Breast epithelium (tissue), 4 donors: Measurements from ENCODE around the gene TMEM9. TPM values are rescaled to one million over a fixed set of nuclear protein-coding genes. Genes with fewer than 3 reads are reported as not detected.

Experiments
- DNase-seq, 2 donors: peaks; one replicate each; pipeline ENCODE4 v3.0.0-alpha.2; 2019; ENCODE audit warnings: low spot score in 2 of 2
- H3K27ac ChIP-seq, 2 donors: fragments of 200-600 bp; sonication (generic) in 1 of 2; one replicate each; pipeline ENCODE4 v1.5.1; 2016 to 2019; ENCODE audit warnings: mild to moderate bottlenecking in 1 of 2
- H3K27me3 ChIP-seq, 2 donors: fragments of 200-600 bp; sonication (generic) in 1 of 2; one replicate each; pipeline versions ENCODE4 v1.5.1 to v1.6.0; 2017 to 2019; ENCODE audit warnings: control low read depth in 1 of 2, mild to moderate bottlenecking in 1 of 2
- H3K36me3 ChIP-seq: fragments of 200-600 bp; one replicate; pipeline ENCODE4 v1.5.1; 2019
- H3K4me1 ChIP-seq, 2 donors: fragments of 200-600 bp; sonication (generic); one replicate each; pipeline ENCODE4 v1.5.1; 2016 to 2019; ENCODE audit warnings: control low read depth in 1 of 2
- H3K4me3 ChIP-seq, 3 donors: fragments of 200-600 bp; sonication (generic); 1 replicate in 2 of 3; 2 replicates in 1 of 3; pipeline ENCODE4 v1.5.1; 2016 to 2019; ENCODE audit warnings: mild to moderate bottlenecking in 3 of 3, moderate library complexity in 2 of 3
- H3K9me3 ChIP-seq, 2 donors: fragments of 200-600 bp; sonication (generic) in 1 of 2; one replicate each; pipeline ENCODE4 v1.5.1; 2016 to 2019; ENCODE audit warnings: control low read depth in 1 of 2
- CTCF ChIP-seq, 3 donors: fragments of 450-650 bp; IDR thresholded peaks; one replicate each; pipeline ENCODE4 v1.5.1; 2016 to 2017; ENCODE audit warnings: antibody characterized with exemption in 3 of 3, mild to moderate bottlenecking in 3 of 3, moderate library complexity in 3 of 3
- POLR2A ChIP-seq: fragments of 450-650 bp; IDR thresholded peaks from one replicate; pipeline ENCODE4 v1.6.1; 2016; ENCODE audit warnings: antibody characterized with exemption, mild to moderate bottlenecking, moderate library complexity
- POLR2AphosphoS5 ChIP-seq, 3 donors: sonication (generic); formaldehyde crosslinking; IDR thresholded peaks; one replicate each; pipeline ENCODE4 v1.6.1; 2017; ENCODE audit warnings: antibody characterized with exemption in 3 of 3
- intact Hi-C: fragments of 100-400 bp; cut with DNase I; formaldehyde crosslinking; loops from one replicate; pipeline ENCODE4 v1.15.1; 2023; ENCODE audit warnings: low total_unique reads
- total RNA-seq, 3 donors: library from RNA; depleted of rRNA; stranded (reverse); fragments of >200 nt; gene quantifications; one replicate each; pipeline ENCODE4 v1.1.0, GENCODE V29; 2016

TMEM9 gene
- total RNA-seq, 3 donors from 2014 or later: 48.3 to 104 (median 99.8) TPM

- intact Hi-C loops: no loop called here
- Histone ChIP-seq H3K27ac (no peak overlapping the region), H3K4me1 (no peaks in the 10 kb centered on the region), H3K27me3 (peaks cover 0 to 12% of the 10 kb centered on the region in 2 donors), H3K36me3 (no peaks in the 10 kb centered on the region), H3K4me3 (no peak overlapping the region), H3K9me3 (no peaks in the 10 kb centered on the region)
- TF ChIP-seq POLR2AphosphoS5 (IDR thresholded peaks at IDR 0.05) (no peak), CTCF (IDR thresholded peaks at IDR 0.05) (no peak), POLR2A (no peak)
- DNase-seq: no peak
Measured at GRCh38 chr1:201110138-201110537, 44.1 kb downstream of the TMEM9 start.

- TF ChIP-seq POLR2AphosphoS5 (IDR thresholded peaks at IDR 0.05): no peak
- TF ChIP-seq CTCF (IDR thresholded peaks at IDR 0.05): no peak
- TF ChIP-seq POLR2A: no peak
- no peaks in the 10 kb centered on the region for H3K4me1 ChIP-seq
- no peak overlapping the region for H3K4me3 ChIP-seq
- DNase-seq: no peak
- intact Hi-C loops: no loop called here
- no peaks in the 10 kb centered on the region for H3K9me3 ChIP-seq
- H3K27me3 ChIP-seq: peaks cover 0 to 7% of the 10 kb centered on the region in 2 donors
- no peaks in the 10 kb centered on the region for H3K36me3 ChIP-seq
- no peak overlapping the region for H3K27ac ChIP-seq
Measured at GRCh38 chr1:201109651-201110050, 44.6 kb downstream of the TMEM9 start.

- peaks cover 0 to 5% of the 10 kb centered on the region in 2 donors for H3K27me3 ChIP-seq
- no peaks in the 10 kb centered on the region for H3K4me1 ChIP-seq
- intact Hi-C loops: no loop called here
- H3K27ac ChIP-seq: no peak overlapping the region
- H3K36me3 ChIP-seq: no peaks in the 10 kb centered on the region
- DNase-seq: no peak
- TF ChIP-seq POLR2A (no peak), POLR2AphosphoS5 (IDR thresholded peaks at IDR 0.05) (no peak), CTCF (IDR thresholded peaks at IDR 0.05) (no peak)
- no peak overlapping the region for H3K4me3 ChIP-seq
- H3K9me3 ChIP-seq: no peaks in the 10 kb centered on the region
Measured at GRCh38 chr1:201108614-201109013, 45.7 kb downstream of the TMEM9 start.

DNA sequence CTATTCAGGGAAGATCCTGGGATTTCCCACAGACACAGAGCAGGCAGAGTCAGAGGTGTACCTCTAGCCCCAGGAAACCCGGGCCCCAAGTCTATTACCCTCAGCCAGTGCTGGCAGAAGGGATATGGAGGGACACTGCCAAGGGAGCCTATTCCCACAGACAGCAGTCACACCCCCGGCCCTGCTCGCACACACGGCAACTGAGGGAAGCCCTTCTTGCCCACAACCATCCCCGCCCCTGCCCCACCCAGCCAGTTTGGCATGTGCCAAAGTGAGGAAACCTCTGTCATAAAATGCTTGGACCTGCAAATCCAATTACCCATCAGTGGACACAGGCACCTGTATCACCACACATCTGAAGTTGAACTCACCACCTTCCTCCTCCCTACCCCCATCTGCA, 48.6 kb downstream of the TMEM9 start:
- no peaks in the 10 kb centered on the region for H3K27me3 ChIP-seq
- DNase-seq: no peak
- intact Hi-C loops: loop anchor here (2.0 kb wide), 1 partner anchor 37 kb away; no protein-coding TSS in a partner anchor
- H3K27ac ChIP-seq: no peak overlapping the region
- no peak for TF ChIP-seq POLR2AphosphoS5 (IDR thresholded peaks at IDR 0.05)
- H3K4me1 ChIP-seq: no peaks in the 10 kb centered on the region
- no peaks in the 10 kb centered on the region for H3K36me3 ChIP-seq
- H3K9me3 ChIP-seq: no peaks in the 10 kb centered on the region
- no peak overlapping the region for H3K4me3 ChIP-seq

GRCh38 chr1:201104141-201104540, 50.1 kb downstream of the TMEM9 start:
- no peaks in the 10 kb centered on the region for H3K9me3 ChIP-seq
- H3K27me3 ChIP-seq: no peaks in the 10 kb centered on the region
- no peaks in the 10 kb centered on the region for H3K36me3 ChIP-seq
- TF ChIP-seq POLR2A: no peak
- TF ChIP-seq CTCF (IDR thresholded peaks at IDR 0.05): no peak
- no peak for TF ChIP-seq POLR2AphosphoS5 (IDR thresholded peaks at IDR 0.05)
- H3K4me3 ChIP-seq: no peak overlapping the region
- no peak overlapping the region for H3K27ac ChIP-seq
- H3K4me1 ChIP-seq: no peaks in the 10 kb centered on the region
- intact Hi-C loops: no loop called here
- DNase-seq: no peak

DNA sequence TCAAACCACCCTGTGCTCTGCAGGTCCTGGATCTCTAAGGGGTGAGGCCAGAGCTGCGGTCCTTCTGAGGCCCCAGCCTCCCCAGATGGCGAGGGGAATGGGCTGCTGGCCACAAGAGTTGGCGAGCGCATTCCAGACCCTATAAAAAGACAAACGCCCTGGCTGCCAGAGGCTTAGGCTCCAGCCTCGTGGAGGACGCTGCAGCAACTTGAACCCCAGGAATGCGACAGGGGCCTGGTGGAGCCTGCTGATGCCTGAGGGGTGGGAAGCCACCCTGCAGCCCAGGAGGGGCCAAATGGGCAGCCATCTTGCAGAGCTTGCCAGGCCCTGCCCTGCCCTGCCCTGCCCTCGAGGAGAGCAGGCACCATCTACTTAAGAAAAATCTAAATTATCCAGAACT, 50.6 kb downstream of the TMEM9 start:
- Histone ChIP-seq H3K36me3 (no peaks in the 10 kb centered on the region), H3K4me1 (no peaks in the 10 kb centered on the region), H3K27ac (no peak overlapping the region), H3K27me3 (no peaks in the 10 kb centered on the region), H3K9me3 (no peaks in the 10 kb centered on the region), H3K4me3 (no peak overlapping the region)
- intact Hi-C loops: no loop called here
- DNase-seq: no peak
- TF ChIP-seq POLR2A (no peak), POLR2AphosphoS5 (IDR thresholded peaks at IDR 0.05) (no peak), CTCF (IDR thresholded peaks at IDR 0.05) (no peak)
